GM18520 (cell line): ENCODE results near the gene IL6.
"Not testable (repeated sequence)": the region's sequence is repeated elsewhere in the genome, so short reads cannot be mapped to it uniquely, and the experiment has no call there.

Source experiments
- ATAC-seq: cut with Tn5 transposase; IDR thresholded peaks from one replicate; pipeline ENCODE4 v1.9.1; 2021; ENCODE audit not compliant: unreplicated experiment

Gene IL6

GRCh38 chr7:22779730-22780323 is 52.8 kb downstream of the IL6 start:
- not testable (repeated sequence) for ATAC-seq

- no peak for ATAC-seq
Measured at GRCh38 chr7:22781230-22781711, 54.3 kb downstream of the IL6 start.
